SK-N-SH treated with all-trans-retinoic acid at 6 μM for 48 hours (cell line): ENCODE results near the gene LURAP1L.

ENCODE experiments used
- ARNTL ChIP-seq: fragments of 450-650 bp; formaldehyde crosslinking; IDR thresholded peaks from 2 replicates; pipeline ENCODE4 v1.5.0; 2020; ENCODE audit warnings: low read depth, mild to moderate bottlenecking, moderate library complexity, borderline replicate concordance
- CSDC2 ChIP-seq: fragments of 250-450 bp; sonication (Bioruptor Pico); IDR thresholded peaks from 2 replicates; pipeline ENCODE4 v1.5.0; 2020; ENCODE audit warnings: mild to moderate bottlenecking, moderate library complexity
- ESRRG ChIP-seq: fragments of 250-450 bp; sonication (Bioruptor Pico); IDR thresholded peaks from 2 replicates; pipeline ENCODE4 v1.6.1; 2021; ENCODE audit warnings: mild to moderate bottlenecking
- PPARA ChIP-seq: fragments of 250-450 bp; sonication (Bioruptor Pico); IDR thresholded peaks from 2 replicates; pipeline ENCODE4 v1.5.0; 2020; ENCODE audit warnings: mild to moderate bottlenecking, borderline replicate concordance
- RARB ChIP-seq: fragments of 250-450 bp; sonication (Bioruptor Pico); IDR thresholded peaks from 2 replicates; pipeline ENCODE4 v1.8.0; 2021; ENCODE audit warnings: mild to moderate bottlenecking, moderate library complexity
- SNAI2 ChIP-seq: fragments of 250-450 bp; sonication (Bioruptor Pico); IDR thresholded peaks from 2 replicates; pipeline ENCODE4 v1.5.0; 2020; ENCODE audit warnings: mild to moderate bottlenecking, moderate library complexity
- TOX ChIP-seq: fragments of 250-450 bp; sonication (Bioruptor Pico); IDR thresholded peaks from 2 replicates; pipeline ENCODE4 v1.8.0; 2021; ENCODE audit warnings: mild to moderate bottlenecking, moderate library complexity, borderline replicate concordance
- ZFP3 ChIP-seq: fragments of 250-450 bp; sonication (Bioruptor Pico); IDR thresholded peaks from 2 replicates; pipeline ENCODE4 v1.5.0; 2020; ENCODE audit warnings: mild to moderate bottlenecking, moderate library complexity
- ZFP30 ChIP-seq: fragments of 450-650 bp; formaldehyde crosslinking; IDR thresholded peaks from 2 replicates; pipeline ENCODE4 v1.5.0; 2022; ENCODE audit warnings: mild to moderate bottlenecking, moderate library complexity
- ZNF565 ChIP-seq: fragments of 450-650 bp; formaldehyde crosslinking; conservative IDR thresholded peaks from 2 replicates; pipeline ENCODE4 v1.5.0; 2020; ENCODE audit warnings: low read depth, mild to moderate bottlenecking, moderate library complexity
- ZNF70 ChIP-seq: fragments of 450-650 bp; formaldehyde crosslinking; IDR thresholded peaks from 2 replicates; pipeline ENCODE4 v1.5.0; 2020; ENCODE audit warnings: mild to moderate bottlenecking, moderate library complexity
- TF ChIP-seq, protein P1 (sequence below): fragments of 250-450 bp; sonication (Bioruptor Pico); IDR thresholded peaks from 2 replicates; pipeline ENCODE4 v1.8.0; 2020; ENCODE audit warnings: mild to moderate bottlenecking, moderate library complexity, borderline replicate concordance
- TF ChIP-seq, protein P2 (sequence below): fragments of 250-450 bp; sonication (Bioruptor Pico); IDR thresholded peaks from 2 replicates; pipeline ENCODE4 v1.5.1; 2020; ENCODE audit warnings: low read depth, mild to moderate bottlenecking, moderate library complexity

DNA sequence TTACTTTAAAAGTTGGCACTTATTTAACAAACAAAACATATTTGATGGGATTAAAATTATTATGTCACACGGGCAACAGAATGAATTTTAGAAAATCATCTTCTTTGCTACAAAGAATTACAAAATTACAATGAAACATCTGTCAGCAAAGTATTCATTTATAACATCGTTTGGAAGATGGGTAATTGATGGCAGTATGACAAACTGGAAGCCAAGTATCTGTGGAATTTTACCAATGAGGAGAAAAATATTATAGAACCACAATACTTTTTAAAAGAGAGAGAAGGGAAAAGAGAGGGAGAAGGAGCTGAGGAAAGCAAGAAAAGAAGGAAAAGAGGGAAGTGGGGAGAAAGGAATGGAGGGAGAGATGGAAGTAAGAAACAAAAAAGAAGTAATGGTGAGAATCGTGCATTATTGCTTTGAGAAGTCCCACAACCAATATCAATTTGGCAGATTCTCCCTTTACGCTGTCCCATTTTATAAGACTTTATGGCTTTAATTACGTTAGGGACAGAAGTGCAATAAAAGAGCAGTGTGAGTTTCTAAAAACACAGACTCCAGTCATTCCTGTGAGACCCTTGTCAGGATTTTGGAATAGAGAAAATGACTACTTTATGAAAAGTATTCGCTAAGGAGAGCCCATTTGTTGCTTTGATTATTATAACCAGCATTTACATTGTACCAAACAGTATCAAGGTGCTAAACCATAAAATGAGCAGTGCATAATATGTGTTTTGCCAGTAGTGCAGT, 76.7 kb downstream of the LURAP1L start:
- TF ChIP-seq PPARA (CRISPR knock-in tag) (no peak), ESRRG (CRISPR knock-in tag) (no peak), ARNTL (CRISPR knock-in tag) (no peak), ZFP3 (CRISPR knock-in tag) (no peak), ZNF565 (no peak), TOX (CRISPR knock-in tag) (no peak), RARB (no peak), ZNF70 (CRISPR knock-in tag) (no peak), ZFP30 (CRISPR knock-in tag) (no peak), SNAI2 (CRISPR knock-in tag) (no peak), CSDC2 (no peak)
- TF ChIP-seq, protein P1, sequence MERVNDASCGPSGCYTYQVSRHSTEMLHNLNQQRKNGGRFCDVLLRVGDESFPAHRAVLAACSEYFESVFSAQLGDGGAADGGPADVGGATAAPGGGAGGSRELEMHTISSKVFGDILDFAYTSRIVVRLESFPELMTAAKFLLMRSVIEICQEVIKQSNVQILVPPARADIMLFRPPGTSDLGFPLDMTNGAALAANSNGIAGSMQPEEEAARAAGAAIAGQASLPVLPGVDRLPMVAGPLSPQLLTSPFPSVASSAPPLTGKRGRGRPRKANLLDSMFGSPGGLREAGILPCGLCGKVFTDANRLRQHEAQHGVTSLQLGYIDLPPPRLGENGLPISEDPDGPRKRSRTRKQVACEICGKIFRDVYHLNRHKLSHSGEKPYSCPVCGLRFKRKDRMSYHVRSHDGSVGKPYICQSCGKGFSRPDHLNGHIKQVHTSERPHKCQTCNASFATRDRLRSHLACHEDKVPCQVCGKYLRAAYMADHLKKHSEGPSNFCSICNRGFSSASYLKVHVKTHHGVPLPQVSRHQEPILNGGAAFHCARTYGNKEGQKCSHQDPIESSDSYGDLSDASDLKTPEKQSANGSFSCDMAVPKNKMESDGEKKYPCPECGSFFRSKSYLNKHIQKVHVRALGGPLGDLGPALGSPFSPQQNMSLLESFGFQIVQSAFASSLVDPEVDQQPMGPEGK (CRISPR knock-in tag): no peak
- TF ChIP-seq, protein P2, sequence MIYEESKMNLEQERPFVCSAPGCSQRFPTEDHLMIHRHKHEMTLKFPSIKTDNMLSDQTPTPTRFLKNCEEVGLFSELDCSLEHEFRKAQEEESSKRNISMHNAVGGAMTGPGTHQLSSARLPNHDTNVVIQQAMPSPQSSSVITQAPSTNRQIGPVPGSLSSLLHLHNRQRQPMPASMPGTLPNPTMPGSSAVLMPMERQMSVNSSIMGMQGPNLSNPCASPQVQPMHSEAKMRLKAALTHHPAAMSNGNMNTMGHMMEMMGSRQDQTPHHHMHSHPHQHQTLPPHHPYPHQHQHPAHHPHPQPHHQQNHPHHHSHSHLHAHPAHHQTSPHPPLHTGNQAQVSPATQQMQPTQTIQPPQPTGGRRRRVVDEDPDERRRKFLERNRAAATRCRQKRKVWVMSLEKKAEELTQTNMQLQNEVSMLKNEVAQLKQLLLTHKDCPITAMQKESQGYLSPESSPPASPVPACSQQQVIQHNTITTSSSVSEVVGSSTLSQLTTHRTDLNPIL (CRISPR knock-in tag): no peak
